Effector memory CD8-positive, alpha-beta T cell (primary cell): Measurements from ENCODE around the gene LTBP1.

Experiments
- ATAC-seq: fragments of 150-1000 bp; cut with Tn5 transposase; replicated peaks from 2 replicates; pipeline ENCODE4 v1.10.0; 2021; ENCODE audit warnings: mild to moderate bottlenecking, moderate library complexity
- DNase-seq, 3 experiments: peaks; one replicate each; pipeline ENCODE4 v3.0.0; 2021
- H3K27ac Mint-ChIP-seq, 2 donors: one replicate each; pipeline ENCODE4 v1.8.0; 2022; ENCODE audit warnings: mild to moderate bottlenecking in 2 of 2, mixed read lengths in 2 of 2, moderate library complexity in 2 of 2
- H3K27me3 Mint-ChIP-seq, 2 donors: one replicate each; pipeline ENCODE4 v1.8.0; 2022; ENCODE audit warnings: mixed read lengths in 2 of 2
- H3K36me3 Mint-ChIP-seq: one replicate; pipeline ENCODE4 v1.8.0; 2022; ENCODE audit warnings: mild to moderate bottlenecking, moderate library complexity, mixed read lengths; ENCODE audit not compliant: insufficient read depth
- H3K4me1 Mint-ChIP-seq, 2 donors: one replicate each; pipeline ENCODE4 v1.8.0; 2022; ENCODE audit warnings: low read depth in 2 of 2, mixed read lengths in 2 of 2
- H3K4me3 Mint-ChIP-seq, 2 donors: one replicate each; pipeline ENCODE4 v1.8.0; 2022; ENCODE audit warnings: mild to moderate bottlenecking in 2 of 2, mixed read lengths in 2 of 2, moderate library complexity in 2 of 2
- H3K9me3 Mint-ChIP-seq, 2 donors: one replicate each; pipeline ENCODE4 v1.8.0; 2022; ENCODE audit warnings: mixed read lengths in 2 of 2

Gene LTBP1

GRCh38 chr2:33100921-33101320 is 154.2 kb downstream of the LTBP1 start:
- H3K27me3 Mint-ChIP-seq: peaks cover 35 to 41% of the 10 kb centered on the region in 2 donors
- H3K4me1 Mint-ChIP-seq: no peaks in the 10 kb centered on the region
- no peak for DNase-seq
- no peak for ATAC-seq
- H3K9me3 Mint-ChIP-seq: no peaks in the 10 kb centered on the region
- H3K27ac Mint-ChIP-seq: no peak overlapping the region
- no peak overlapping the region for H3K4me3 Mint-ChIP-seq
- no peaks in the 10 kb centered on the region for H3K36me3 Mint-ChIP-seq

GRCh38 chr2:33104052-33104623 is 157.4 kb downstream of the LTBP1 start:
- DNase-seq (no peak), ATAC-seq (no peak)
- H3K36me3 Mint-ChIP-seq: no peaks in the 10 kb centered on the region
- H3K9me3 Mint-ChIP-seq: no peaks in the 10 kb centered on the region
- H3K27me3 Mint-ChIP-seq: peaks cover 50 to 55% of the 10 kb centered on the region in 2 donors
- H3K4me1 Mint-ChIP-seq: no peaks in the 10 kb centered on the region
- H3K4me3 Mint-ChIP-seq: no peak overlapping the region
- no peak overlapping the region for H3K27ac Mint-ChIP-seq

DNA sequence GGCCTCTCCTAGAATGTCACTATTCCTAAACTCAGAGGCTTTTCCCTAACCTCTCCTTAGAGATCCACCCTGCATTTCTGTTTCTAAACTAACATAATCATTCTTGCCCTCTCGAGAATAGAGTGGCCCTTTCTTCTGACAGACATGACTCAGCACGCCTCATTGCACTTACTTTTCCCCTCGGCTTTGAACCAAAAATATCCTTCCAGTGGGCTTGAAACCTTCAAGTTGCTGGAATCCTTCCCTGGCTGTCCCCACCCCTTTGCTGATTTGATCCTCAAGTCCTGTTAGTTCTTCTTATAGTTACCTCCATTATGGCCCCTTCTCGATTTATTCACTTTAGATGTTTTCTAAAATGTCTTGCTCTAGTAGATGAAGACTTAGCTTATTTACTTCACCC is 158.0 kb downstream of the LTBP1 start:
- H3K27ac Mint-ChIP-seq: no peak overlapping the region
- no peaks in the 10 kb centered on the region for H3K9me3 Mint-ChIP-seq
- ATAC-seq (no peak), DNase-seq (no peak)
- H3K27me3 Mint-ChIP-seq: peaks cover 52 to 53% of the 10 kb centered on the region in 2 donors
- H3K4me3 Mint-ChIP-seq: no peak overlapping the region
- H3K36me3 Mint-ChIP-seq: no peaks in the 10 kb centered on the region
- H3K4me1 Mint-ChIP-seq: no peaks in the 10 kb centered on the region

GRCh38 chr2:33106115-33106514 is 159.4 kb downstream of the LTBP1 start:
- Mint-ChIP-seq H3K27me3 (peaks cover 62 to 66% of the 10 kb centered on the region in 2 donors), H3K4me3 (no peak overlapping the region), H3K27ac (no peak overlapping the region), H3K4me1 (no peaks in the 10 kb centered on the region), H3K9me3 (no peaks in the 10 kb centered on the region), H3K36me3 (no peaks in the 10 kb centered on the region)
- no peak for DNase-seq
- no peak for ATAC-seq

GRCh38 chr2:33107690-33108482 is 161.1 kb downstream of the LTBP1 start:
- Mint-ChIP-seq H3K4me1 (no peaks in the 10 kb centered on the region), H3K27ac (no peak overlapping the region), H3K27me3 (peaks cover 62 to 72% of the 10 kb centered on the region in 2 donors), H3K4me3 (no peak overlapping the region), H3K9me3 (no peaks in the 10 kb centered on the region), H3K36me3 (no peaks in the 10 kb centered on the region)
- no peak for ATAC-seq
- no peak for DNase-seq

DNA sequence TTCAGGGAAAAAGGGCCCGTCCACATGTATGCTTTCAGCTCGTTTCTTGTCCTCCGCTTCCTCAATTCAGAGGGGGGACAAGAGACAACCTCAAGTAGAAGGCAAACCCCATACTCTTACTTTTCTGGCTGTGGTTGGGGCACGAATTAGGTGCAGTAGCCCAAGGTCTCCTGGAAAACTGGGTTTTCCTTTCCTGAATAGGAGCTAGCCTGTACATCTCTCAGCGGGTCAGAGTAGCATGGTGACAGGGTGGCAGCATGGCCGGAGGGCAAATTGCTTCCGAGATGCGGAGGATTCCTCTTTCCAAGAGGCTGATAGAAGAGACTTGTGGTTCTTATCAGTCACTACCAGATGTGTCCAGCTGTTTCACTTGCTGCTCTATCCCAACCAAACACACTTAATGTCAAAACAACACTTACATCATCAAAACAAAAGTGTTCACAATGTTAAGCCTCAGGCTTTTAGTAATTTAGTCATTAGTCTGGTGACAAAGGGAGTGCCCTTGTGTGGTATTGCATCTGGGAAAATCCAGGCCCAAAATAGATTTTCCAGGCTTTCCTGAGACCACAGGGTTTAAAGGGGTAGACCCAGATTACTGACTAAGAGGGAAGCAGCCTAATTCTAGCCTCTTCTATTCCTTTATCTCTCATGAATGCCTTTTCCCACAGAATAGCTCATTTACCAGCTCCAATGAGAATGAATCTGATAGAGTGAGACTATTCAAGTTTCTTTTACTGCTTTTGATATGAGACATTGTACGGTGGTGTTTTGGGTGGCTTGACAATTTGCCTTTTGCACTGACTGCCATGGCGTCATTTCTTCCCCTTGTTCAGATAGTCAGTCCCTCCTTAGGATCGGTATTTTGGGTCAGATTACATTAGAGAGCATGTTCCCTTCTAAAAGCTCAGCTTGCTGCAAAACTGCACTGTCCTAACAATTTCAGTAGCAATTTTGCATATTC is 162.0 kb downstream of the LTBP1 start:
- H3K9me3 Mint-ChIP-seq: no peaks in the 10 kb centered on the region
- no peak for DNase-seq
- no peaks in the 10 kb centered on the region for H3K4me1 Mint-ChIP-seq
- no peaks in the 10 kb centered on the region for H3K36me3 Mint-ChIP-seq
- no peak for ATAC-seq
- H3K27me3 Mint-ChIP-seq: peaks cover 59 to 65% of the 10 kb centered on the region in 2 donors
- no peak overlapping the region for H3K4me3 Mint-ChIP-seq
- H3K27ac Mint-ChIP-seq: no peak overlapping the region

GRCh38 chr2:33110461-33110860 is 163.7 kb downstream of the LTBP1 start:
- Mint-ChIP-seq H3K4me1 (no peaks in the 10 kb centered on the region), H3K9me3 (no peaks in the 10 kb centered on the region), H3K36me3 (no peaks in the 10 kb centered on the region), H3K4me3 (no peak overlapping the region), H3K27ac (no peak overlapping the region), H3K27me3 (peaks cover 43 to 58% of the 10 kb centered on the region in 2 donors)
- DNase-seq (no peak), ATAC-seq (no peak)

- Mint-ChIP-seq H3K4me1 (no peaks in the 10 kb centered on the region), H3K27ac (no peak overlapping the region), H3K27me3 (peaks cover 43 to 59% of the 10 kb centered on the region in 2 donors), H3K36me3 (no peaks in the 10 kb centered on the region), H3K4me3 (no peak overlapping the region), H3K9me3 (no peaks in the 10 kb centered on the region)
- ATAC-seq (no peak), DNase-seq (no peak)
Measured at GRCh38 chr2:33111002-33111446, 164.3 kb downstream of the LTBP1 start.

- H3K36me3 Mint-ChIP-seq: no peaks in the 10 kb centered on the region
- H3K4me1 Mint-ChIP-seq: peaks cover 0 to 3% of the 10 kb centered on the region in 2 donors
- H3K27me3 Mint-ChIP-seq: peaks cover 25 to 41% of the 10 kb centered on the region in 2 donors
- H3K9me3 Mint-ChIP-seq: no peaks in the 10 kb centered on the region
- ATAC-seq (no peak), DNase-seq (no peak)
- no peak overlapping the region for H3K4me3 Mint-ChIP-seq
- no peak overlapping the region for H3K27ac Mint-ChIP-seq
Measured at GRCh38 chr2:33115196-33115595, 168.4 kb downstream of the LTBP1 start.

GRCh38 chr2:33115728-33116127 is 169.0 kb downstream of the LTBP1 start:
- Mint-ChIP-seq H3K27me3 (peaks cover 20 to 39% of the 10 kb centered on the region in 2 donors), H3K27ac (no peak overlapping the region), H3K9me3 (no peaks in the 10 kb centered on the region), H3K4me1 (peaks cover 0 to 3% of the 10 kb centered on the region in 2 donors), H3K36me3 (no peaks in the 10 kb centered on the region), H3K4me3 (no peak overlapping the region)
- DNase-seq (no peak), ATAC-seq (no peak)

- H3K4me1 Mint-ChIP-seq: peaks cover 0 to 3% of the 10 kb centered on the region in 2 donors
- H3K36me3 Mint-ChIP-seq: no peaks in the 10 kb centered on the region
- H3K9me3 Mint-ChIP-seq: no peaks in the 10 kb centered on the region
- ATAC-seq (no peak), DNase-seq (no peak)
- H3K4me3 Mint-ChIP-seq: no peak overlapping the region
- H3K27me3 Mint-ChIP-seq: peaks cover 11 to 30% of the 10 kb centered on the region in 2 donors
- no peak overlapping the region for H3K27ac Mint-ChIP-seq
Measured at GRCh38 chr2:33116799-33117198, 170.0 kb downstream of the LTBP1 start.

DNA sequence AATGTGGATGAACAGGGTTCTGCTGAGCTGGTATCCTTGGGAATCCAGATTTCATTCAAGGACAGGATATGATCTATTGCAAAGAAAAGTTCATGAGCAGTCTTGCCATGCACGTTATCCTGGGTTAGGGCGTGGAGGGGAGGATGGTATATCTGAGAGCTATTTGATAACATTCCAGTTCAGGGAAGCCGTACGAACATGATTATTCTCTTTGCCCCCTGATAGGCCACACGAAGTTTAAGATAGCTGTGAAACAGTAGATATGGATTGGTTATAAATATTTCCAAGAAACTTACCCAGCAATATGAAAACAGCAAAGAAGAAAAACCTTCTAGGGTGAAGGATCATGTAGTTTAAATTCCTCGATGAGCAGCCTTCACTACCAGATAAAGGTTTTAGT is 171.9 kb downstream of the LTBP1 start:
- DNase-seq (no peak), ATAC-seq (no peak)
- H3K36me3 Mint-ChIP-seq: no peaks in the 10 kb centered on the region
- no peak overlapping the region for H3K4me3 Mint-ChIP-seq
- H3K27me3 Mint-ChIP-seq: peaks cover 25 to 30% of the 10 kb centered on the region in 2 donors
- no peak overlapping the region for H3K27ac Mint-ChIP-seq
- no peaks in the 10 kb centered on the region for H3K9me3 Mint-ChIP-seq
- peaks cover 0 to 3% of the 10 kb centered on the region in 2 donors for H3K4me1 Mint-ChIP-seq

DNA sequence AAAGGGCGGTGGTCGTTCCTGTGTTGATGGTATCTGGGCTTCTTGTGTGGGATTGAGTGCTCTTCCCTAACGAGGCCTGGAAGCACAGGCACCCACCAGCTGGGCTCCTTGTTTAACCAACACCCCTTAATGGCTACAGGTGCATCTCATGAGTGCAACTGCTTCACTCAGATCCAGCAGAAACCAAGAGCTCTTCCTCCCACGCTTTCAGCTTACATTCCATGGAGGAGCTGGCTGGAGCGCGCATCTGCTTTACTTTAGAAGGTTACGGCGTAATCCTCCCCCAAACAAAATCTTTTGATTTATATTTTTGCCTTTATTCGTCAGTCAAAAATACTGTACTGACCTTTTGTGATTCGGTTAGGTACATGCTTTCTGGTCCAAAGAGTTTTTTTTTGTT is 174.7 kb downstream of the LTBP1 start:
- peaks cover 20 to 37% of the 10 kb centered on the region in 2 donors for H3K27me3 Mint-ChIP-seq
- DNase-seq: no peak
- no peak overlapping the region for H3K27ac Mint-ChIP-seq
- H3K4me1 Mint-ChIP-seq: peaks cover 0 to 3% of the 10 kb centered on the region in 2 donors
- H3K4me3 Mint-ChIP-seq: no peak overlapping the region
- ATAC-seq: no peak
- H3K36me3 Mint-ChIP-seq: no peaks in the 10 kb centered on the region
- H3K9me3 Mint-ChIP-seq: no peaks in the 10 kb centered on the region
